Measurements from ENCODE around the gene ZNF330. TPM values are rescaled to one million over a fixed set of nuclear protein-coding genes. Genes with fewer than 3 reads are reported as not detected.
"Not testable (repeated sequence)": the region's sequence is repeated elsewhere in the genome, so short reads cannot be mapped to it uniquely, and the experiment has no call there.

ZNF330 gene
- total RNA-seq, 4 donors from 2014 or later, result 27.5 to 42.4 (median 32.8) TPM

DNA sequence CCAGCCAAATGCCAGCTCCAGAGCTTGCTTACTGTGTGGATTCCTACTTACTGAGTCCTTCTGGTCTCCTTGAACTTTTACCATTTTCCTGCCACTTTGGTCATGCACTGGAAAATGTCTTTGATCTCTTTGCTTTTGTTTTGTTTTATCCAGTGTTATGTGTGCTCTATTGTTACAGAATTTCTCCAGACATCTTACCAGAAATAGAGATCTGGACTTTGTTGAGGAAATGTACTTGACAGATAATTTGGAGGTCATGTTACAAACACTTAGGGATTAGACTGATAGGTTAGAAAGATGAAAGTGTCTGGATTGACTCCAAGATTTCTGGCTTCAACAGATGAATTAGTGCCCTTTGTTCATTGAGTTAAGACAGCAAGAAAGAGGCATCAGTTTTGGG, 5.7 kb upstream of the ZNF330 start:
- Histone ChIP-seq H3K27ac (replicated peaks in 1 of 4) (peak overlapping the region in 3 of 4 donors; percentile 30 to 61 (median 50)), H3K9me3 (no peaks in the 10 kb centered on the region), H3K4me1 (peaks cover under 1 to 29% (median 26%) of the 10 kb centered on the region in 4 donors), H3K4me3 (no peak overlapping the region), H3K36me3 (no peaks in the 10 kb centered on the region), H3K27me3 (no peaks in the 10 kb centered on the region)
- DNase-seq (ENCODE audit: extremely low spot score), result no peak
- intact Hi-C loops (cut with DNase I), result no loop called here
- TF ChIP-seq, protein P1, sequence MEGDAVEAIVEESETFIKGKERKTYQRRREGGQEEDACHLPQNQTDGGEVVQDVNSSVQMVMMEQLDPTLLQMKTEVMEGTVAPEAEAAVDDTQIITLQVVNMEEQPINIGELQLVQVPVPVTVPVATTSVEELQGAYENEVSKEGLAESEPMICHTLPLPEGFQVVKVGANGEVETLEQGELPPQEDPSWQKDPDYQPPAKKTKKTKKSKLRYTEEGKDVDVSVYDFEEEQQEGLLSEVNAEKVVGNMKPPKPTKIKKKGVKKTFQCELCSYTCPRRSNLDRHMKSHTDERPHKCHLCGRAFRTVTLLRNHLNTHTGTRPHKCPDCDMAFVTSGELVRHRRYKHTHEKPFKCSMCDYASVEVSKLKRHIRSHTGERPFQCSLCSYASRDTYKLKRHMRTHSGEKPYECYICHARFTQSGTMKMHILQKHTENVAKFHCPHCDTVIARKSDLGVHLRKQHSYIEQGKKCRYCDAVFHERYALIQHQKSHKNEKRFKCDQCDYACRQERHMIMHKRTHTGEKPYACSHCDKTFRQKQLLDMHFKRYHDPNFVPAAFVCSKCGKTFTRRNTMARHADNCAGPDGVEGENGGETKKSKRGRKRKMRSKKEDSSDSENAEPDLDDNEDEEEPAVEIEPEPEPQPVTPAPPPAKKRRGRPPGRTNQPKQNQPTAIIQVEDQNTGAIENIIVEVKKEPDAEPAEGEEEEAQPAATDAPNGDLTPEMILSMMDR (IDR thresholded peaks at IDR 0.05), result no peak
- no peak for TF ChIP-seq EP300 (IDR thresholded peaks at IDR 0.05)
- TF ChIP-seq POLR2A (IDR thresholded peaks at IDR 0.05; ENCODE audit: low read depth), result no peak

- H3K9me3 ChIP-seq, result no peaks in the 10 kb centered on the region
- H3K4me3 ChIP-seq, result no peak overlapping the region
- no peaks in the 10 kb centered on the region for H3K36me3 ChIP-seq
- no peaks in the 10 kb centered on the region for H3K27me3 ChIP-seq
- TF ChIP-seq, protein P1 (IDR thresholded peaks at IDR 0.05), result no peak
- TF ChIP-seq POLR2AphosphoS5 (IDR thresholded peaks at IDR 0.05), result peak in 1 of 2 donors; percentile 44
- no peak for DNase-seq (ENCODE audit: extremely low spot score)
- H3K4me1 ChIP-seq, result peaks cover 5 to 34% (median 31%) of the 10 kb centered on the region in 4 donors
- intact Hi-C loops (cut with DNase I), result no loop called here
- peak overlapping the region; percentile 30 to 61 (median 44) for H3K27ac ChIP-seq (replicated peaks in 1 of 4)
- 56% methylated on average over 5 of the region's 5 CpGs for WGBS
These were observed 4.5 kb upstream of the ZNF330 start for GRCh38 chr4:141216002-141216761.

- peaks cover 0 to 14% (median 3%) of the 10 kb centered on the region in 4 donors for H3K36me3 ChIP-seq
- H3K4me1 ChIP-seq, result peaks cover 13 to 54% (median 39%) of the 10 kb centered on the region in 4 donors
- H3K4me3 ChIP-seq, result peak overlapping the region; percentile 88 to 98 (median 94)
- H3K9me3 ChIP-seq, result no peaks in the 10 kb centered on the region
- no peak for DNase-seq (ENCODE audit: extremely low spot score)
- intact Hi-C loops (cut with DNase I), result loop anchor here (10.0 kb wide), 1 partner anchor 355 kb away; no protein-coding TSS in a partner anchor
- peak overlapping the region; percentile 94 to 99 (median 98) for H3K27ac ChIP-seq (replicated peaks in 1 of 4)
- no peaks in the 10 kb centered on the region for H3K27me3 ChIP-seq
- WGBS, result 94% methylated on average over 7 of the region's 7 CpGs
- TF ChIP-seq POLR2A (IDR thresholded peaks at IDR 0.05; ENCODE audit: low read depth) (no peak), POLR2AphosphoS5 (IDR thresholded peaks at IDR 0.05) (no peak), EP300 (IDR thresholded peaks at IDR 0.05) (no peak)
- TF ChIP-seq, protein P1 (IDR thresholded peaks at IDR 0.05), result no peak
These were observed 424 bp upstream of the ZNF330 start for GRCh38 chr4:141220271-141220670.

DNA sequence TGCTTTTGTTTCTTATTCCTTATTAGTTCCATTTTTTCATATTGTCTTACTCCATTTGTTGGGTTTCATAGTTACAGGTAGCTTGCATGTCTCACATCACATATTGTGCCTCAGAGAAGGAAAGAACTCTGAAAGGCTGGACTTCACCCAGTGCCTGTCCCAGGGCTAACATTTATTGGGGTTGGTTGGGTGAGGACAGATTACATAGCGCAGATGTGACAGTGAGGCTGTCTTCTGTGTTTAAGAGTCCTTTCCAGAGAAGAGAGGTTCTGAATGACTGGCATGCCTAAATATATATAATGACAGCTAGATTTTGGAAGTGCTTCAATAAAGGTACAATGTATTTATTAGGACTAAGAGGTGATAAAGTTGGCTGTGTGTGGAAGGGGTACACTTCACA, 2.7 kb downstream of the ZNF330 start:
- Histone ChIP-seq H3K27ac (replicated peaks in 1 of 4) (no peak overlapping the region), H3K9me3 (no peaks in the 10 kb centered on the region), H3K4me1 (peaks cover 13 to 33% (median 22%) of the 10 kb centered on the region in 4 donors), H3K36me3 (peaks cover 6 to 35% (median 21%) of the 10 kb centered on the region in 4 donors), H3K27me3 (no peaks in the 10 kb centered on the region), H3K4me3 (no peak overlapping the region)
- intact Hi-C loops (cut with DNase I), result loop anchor here (10.0 kb wide), 1 partner anchor 359 kb away; no protein-coding TSS in a partner anchor
- WGBS, result 100% methylated on average over 1 of the region's 1 CpG
- DNase-seq (ENCODE audit: extremely low spot score), result no peak
- TF ChIP-seq POLR2AphosphoS5 (IDR thresholded peaks at IDR 0.05) (no peak), POLR2A (IDR thresholded peaks at IDR 0.05; ENCODE audit: low read depth) (no peak), EP300 (IDR thresholded peaks at IDR 0.05) (no peak)
- TF ChIP-seq, protein P1 (IDR thresholded peaks at IDR 0.05), result no peak

GRCh38 chr4:141227280-141227679, 6.6 kb downstream of the ZNF330 start:
- peaks cover 35 to 70% (median 53%) of the 10 kb centered on the region in 4 donors for H3K36me3 ChIP-seq
- not testable (repeated sequence) for H3K27me3 ChIP-seq; H3K27ac ChIP-seq (replicated peaks in 1 of 4); H3K9me3 ChIP-seq; DNase-seq (ENCODE audit: extremely low spot score); H3K4me3 ChIP-seq
- H3K4me1 ChIP-seq, result peaks cover 5 to 20% (median 9%) of the 10 kb centered on the region in 4 donors
- WGBS, result 92% methylated on average over 5 of the region's 5 CpGs
- intact Hi-C loops (cut with DNase I), result loop anchor here (10.0 kb wide), 1 partner anchor 362 kb away; no protein-coding TSS in a partner anchor

Measured in esophagus muscularis mucosa (tissue), 4 donors.